AG09309 (cell line): Measurements from ENCODE around the gene PAXX.

Experiments used
- DNase-seq: peaks from one replicate; pipeline ENCODE4 v3.0.0-alpha.2; 2010; ENCODE audit warnings: low read depth
- H3K4me3 ChIP-seq: 2 replicates; pipeline ENCODE4 v1.5.1; 2011; ENCODE audit warnings: mild to moderate bottlenecking, low read depth, low read length, moderate library complexity; ENCODE audit not compliant: control insufficient read depth
- TF ChIP-seq, protein P1 (sequence below): IDR thresholded peaks from 2 replicates; pipeline ENCODE4 v1.5.1; 2011; ENCODE audit warnings: mild to moderate bottlenecking, low read depth, low read length, inconsistent platforms; ENCODE audit not compliant: insufficient read depth, control insufficient read depth; ENCODE audit errors: missing control alignments

PAXX gene

DNA sequence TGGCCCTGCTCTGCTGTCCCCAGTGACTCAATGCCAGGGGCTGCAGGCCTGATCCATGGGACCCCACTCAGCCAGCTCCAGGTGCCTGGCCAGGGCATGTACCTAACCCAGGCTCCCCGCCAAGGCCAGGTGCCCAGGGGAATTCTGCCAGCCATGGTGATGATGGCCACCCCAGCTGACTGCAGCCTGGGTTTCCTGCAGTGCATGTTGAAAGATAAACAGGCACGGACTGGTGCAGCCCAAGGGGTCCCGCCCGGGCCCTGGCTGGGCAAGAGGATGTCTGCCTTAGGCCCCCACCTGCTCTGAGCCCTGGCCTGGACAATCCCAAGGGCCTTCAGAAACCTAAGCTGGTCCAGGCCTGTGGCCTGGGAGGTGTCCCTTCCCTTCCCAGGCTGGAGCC is 34.6 kb downstream of the PAXX start:
- peak overlapping the region; percentile 59 for H3K4me3 ChIP-seq
- no peak for DNase-seq
- TF ChIP-seq, protein P1, sequence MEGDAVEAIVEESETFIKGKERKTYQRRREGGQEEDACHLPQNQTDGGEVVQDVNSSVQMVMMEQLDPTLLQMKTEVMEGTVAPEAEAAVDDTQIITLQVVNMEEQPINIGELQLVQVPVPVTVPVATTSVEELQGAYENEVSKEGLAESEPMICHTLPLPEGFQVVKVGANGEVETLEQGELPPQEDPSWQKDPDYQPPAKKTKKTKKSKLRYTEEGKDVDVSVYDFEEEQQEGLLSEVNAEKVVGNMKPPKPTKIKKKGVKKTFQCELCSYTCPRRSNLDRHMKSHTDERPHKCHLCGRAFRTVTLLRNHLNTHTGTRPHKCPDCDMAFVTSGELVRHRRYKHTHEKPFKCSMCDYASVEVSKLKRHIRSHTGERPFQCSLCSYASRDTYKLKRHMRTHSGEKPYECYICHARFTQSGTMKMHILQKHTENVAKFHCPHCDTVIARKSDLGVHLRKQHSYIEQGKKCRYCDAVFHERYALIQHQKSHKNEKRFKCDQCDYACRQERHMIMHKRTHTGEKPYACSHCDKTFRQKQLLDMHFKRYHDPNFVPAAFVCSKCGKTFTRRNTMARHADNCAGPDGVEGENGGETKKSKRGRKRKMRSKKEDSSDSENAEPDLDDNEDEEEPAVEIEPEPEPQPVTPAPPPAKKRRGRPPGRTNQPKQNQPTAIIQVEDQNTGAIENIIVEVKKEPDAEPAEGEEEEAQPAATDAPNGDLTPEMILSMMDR, result no peak

DNA sequence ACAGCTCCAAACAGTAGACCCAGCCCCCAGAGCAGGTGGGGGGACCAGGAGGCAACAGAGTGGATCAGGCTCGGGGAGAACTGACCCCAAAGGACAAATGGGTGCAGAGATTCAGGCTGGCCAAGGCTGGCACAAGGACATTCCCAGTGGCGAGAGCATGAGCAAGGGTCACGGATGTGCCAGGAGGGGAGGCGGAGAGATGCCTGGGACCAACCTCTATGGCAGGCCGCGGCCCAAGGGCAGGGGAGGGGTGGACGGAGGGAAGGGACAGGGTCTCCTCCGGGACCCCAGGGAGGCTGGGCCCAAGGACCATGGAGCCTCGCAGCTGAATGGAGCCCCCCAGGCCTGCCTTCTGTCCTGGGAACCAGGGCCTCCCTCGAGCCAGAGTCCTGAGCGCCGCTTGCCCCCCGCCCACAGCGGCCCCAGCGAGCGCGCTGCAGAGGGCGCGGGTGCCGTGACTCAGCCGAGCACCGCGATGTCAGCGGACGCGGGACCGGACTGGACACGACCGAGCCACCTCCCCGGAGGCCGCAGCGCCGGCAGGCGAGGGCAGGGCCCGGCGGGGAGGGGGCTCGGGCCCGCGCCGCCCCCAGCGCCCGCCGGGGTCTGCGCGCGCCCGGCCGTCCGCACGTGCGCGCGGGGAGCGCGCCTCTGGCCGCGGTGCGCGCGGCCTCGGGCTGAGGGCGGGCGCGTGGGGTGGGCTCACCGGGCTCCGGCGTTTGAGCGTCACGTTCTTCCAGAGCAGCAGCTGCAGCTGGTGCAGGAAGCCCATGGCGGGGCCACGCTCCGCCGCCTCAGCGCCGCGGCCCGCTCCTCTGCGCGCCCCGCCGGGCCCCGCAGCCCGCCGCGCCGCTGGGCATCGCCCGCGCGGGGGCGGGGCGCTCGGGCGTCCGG is 35.4 kb downstream of the PAXX start, which contains the start of gene ABCA2:
TSS of gene ABCA2 (minus strand) at position 869 of the 894 bp plus-strand sequence. CDS start at position 772, 97 bp downstream.
- no peak for DNase-seq

DNA sequence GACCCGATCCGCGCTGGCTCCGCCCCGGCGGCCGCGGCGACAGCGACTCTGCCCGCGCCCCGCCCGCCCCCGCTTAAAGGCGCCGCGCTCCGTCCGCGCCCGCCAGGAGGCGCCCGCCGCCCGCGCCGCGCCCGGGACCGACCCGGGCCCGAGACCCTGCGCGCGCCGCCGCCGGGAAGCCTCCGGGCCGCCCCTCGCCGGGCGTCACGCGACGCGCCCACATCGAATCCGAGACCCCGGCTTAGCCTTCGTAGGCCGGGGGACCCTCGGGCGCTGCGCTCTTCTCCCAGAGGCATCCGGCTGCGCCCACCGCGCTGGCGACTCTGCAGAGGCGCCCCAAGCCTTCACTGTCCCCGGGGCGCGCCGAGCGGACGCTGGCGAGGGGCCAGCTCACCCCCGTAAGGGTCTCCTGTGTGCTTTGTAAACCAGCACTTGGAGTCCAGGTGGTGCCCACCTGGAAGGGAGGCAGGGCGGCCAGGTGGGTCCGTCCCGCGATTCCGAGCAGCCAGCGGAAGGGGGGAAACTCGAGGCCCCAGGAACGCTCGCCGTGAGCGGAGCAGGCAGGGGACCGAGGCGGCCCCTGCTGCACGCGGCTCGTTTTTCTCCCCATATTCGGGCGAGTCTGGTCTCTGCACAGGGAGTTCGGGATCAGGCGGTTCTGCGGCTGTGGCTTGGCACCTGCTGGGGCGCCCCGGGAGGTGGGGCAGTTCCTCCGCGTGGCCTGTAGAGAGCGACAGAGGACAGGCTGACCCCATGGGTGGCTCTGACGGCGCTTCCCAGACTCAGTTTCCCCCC is 36.2 kb downstream of the PAXX start:
- peak overlapping the region; percentile 59 for H3K4me3 ChIP-seq
- TF ChIP-seq, protein P1, result peak; percentile 49
- DNase-seq, result no peak

More for the DNA sequence above, 35.4 kb downstream of the PAXX start, which contains the start of gene ABCA2:
- H3K4me3 ChIP-seq, result peak within 1 kb of the TSS; percentile 59
- TF ChIP-seq, protein P1, result no peak

DNA sequence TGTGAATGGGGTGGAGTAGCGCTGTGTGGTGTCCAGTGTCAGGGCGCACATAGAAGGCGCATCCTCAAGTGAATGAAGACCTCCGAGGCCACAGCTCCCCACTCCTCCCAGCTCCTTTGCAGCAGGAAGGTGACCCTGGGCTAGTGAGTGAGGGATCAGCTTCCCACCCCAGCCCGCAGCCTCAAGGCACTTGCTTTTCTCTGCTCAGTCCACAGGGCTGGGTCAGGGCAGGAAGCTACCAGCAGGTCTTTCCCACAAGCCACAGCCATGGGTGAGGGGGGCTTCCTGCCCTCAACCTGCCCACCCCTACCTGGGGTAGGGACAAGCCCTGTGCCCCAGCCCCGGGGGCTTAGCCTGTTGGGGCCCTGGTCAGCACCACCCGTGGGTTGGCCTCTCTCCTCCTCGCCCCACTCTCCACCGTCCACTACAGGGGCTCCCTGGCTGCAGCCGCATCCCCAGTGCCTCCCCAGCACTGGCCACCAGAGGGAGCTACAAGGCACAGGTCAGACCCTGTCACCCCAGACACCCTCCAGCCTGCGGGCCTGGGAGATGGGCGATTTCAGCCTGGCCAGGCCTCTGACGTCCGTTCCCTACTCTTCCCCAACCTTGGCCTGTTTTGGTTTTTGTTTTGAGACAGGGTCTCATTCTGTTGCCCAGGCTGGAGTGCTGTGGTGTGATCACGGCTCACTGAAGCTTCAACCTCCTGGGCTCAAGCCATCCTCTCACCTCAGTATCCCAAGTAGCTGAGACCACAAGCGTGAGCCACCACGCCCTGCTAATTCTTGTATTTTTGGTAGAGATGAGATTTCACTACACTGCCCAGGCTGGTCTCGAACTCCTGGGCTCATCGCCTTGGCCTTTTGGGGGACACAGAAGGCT is 37.1 kb downstream of the PAXX start:
- H3K4me3 ChIP-seq, result peak overlapping the region; percentile 48; the same call in 1 of the 2 replicates
- no peak for DNase-seq
- TF ChIP-seq, protein P1, result peak; percentile 92

DNA sequence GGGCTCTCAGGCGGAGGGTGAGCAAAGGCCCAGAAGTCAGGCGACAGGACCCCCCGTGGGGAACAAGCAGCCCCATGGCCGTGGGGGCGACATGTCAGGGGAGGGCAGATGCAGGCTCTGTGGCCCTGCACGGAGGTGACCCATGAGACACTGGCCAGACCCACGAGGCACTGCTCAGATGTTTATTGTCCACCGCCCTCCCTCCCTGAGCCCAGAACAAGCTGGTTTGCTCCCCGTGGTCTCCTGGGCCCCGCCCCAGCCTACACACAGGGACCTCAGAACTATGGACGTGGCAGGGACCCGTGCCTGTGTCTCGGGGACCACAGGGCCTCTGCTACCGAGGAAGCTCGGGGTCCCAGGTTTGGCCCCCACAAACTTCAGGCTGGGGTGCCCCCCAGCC is 37.8 kb downstream of the PAXX start:
- DNase-seq, result no peak
- TF ChIP-seq, protein P1, result no peak
- no peak overlapping the region for H3K4me3 ChIP-seq
